K562 (cell line): ENCODE measurements around the gene NARF. TPM values are rescaled to one million over a fixed set of nuclear protein-coding genes. Genes with fewer than 3 reads are reported as not detected.

Experiments
- ATAC-seq: fragments of 200-7000 bp; cut with Tn5 transposase; 3 replicates; pipeline ENCODE4 v1.9.1; 2020; ENCODE audit warnings: moderate library complexity
- BruUV-seq: library from RNA; stranded (reverse); fragments of 400-500 nt; replicated peaks from 2 replicates; lab custom pipeline; 2021; lab: Mats Ljungman, UMichigan
- CTCF ChIA-PET: fragments of 300-600 bp; formaldehyde crosslinking; extraction: SDS; loops from one replicate; lab custom pipeline; 2021; ENCODE audit warnings: low intra/inter-chr PET ratio; lab: Yijun Ruan, JAX
- POLR2A ChIA-PET: fragments of 300-600, 350-650 bp; sonication (Branson Sonifier 250); formaldehyde crosslinking; extraction: SDS; loops from one replicate; lab custom pipeline; 2021; ENCODE audit warnings: antibody characterized with exemption, inconsistent platforms; lab: Yijun Ruan, JAX
- DNase-seq, 4 experiments: peaks; one replicate each; pipeline versions ENCODE4 v3.0.0 to v3.0.0-alpha.2; 2011 to 2018; ENCODE audit warnings: low spot score in 3 of 4, mixed read lengths in 3 of 4; ENCODE audit errors: extremely low read depth in 1 of 4
- FAIRE-seq: peaks from 2 replicates; lab custom pipeline; 2011; peaks lifted over from hg19 to GRCh38; lab: Jason Lieb, UNC
- H2AFZ ChIP-seq: 2 replicates; pipeline ENCODE4 v1.6.0; 2011; ENCODE audit warnings: low read depth, low read length, control low read depth, inconsistent platforms
- H3K27ac ChIP-seq: fragments of 200-600 bp; 3 replicates; pipeline ENCODE4 v1.8.0; 2011; ENCODE audit warnings: low read depth, mild to moderate bottlenecking, control low read depth, inconsistent platforms, low read length, moderate library complexity, mixed read lengths; ENCODE audit errors: extremely low read depth
- H3K27me3 ChIP-seq, 2 experiments: fragments of 300-600 bp in 1 of 2; 2 replicates in 1 of 2; 3 replicates in 1 of 2; pipeline versions ENCODE4 v1.6.0 to v1.8.0; 2011; ENCODE audit warnings: inconsistent platforms in 2 of 2, low read length in 2 of 2, mild to moderate bottlenecking in 1 of 2, mixed read lengths in 1 of 2, moderate library complexity in 1 of 2; ENCODE audit not compliant: control insufficient read depth in 2 of 2, insufficient read depth in 2 of 2
- H3K36me3 ChIP-seq: fragments of 300-600 bp; 3 replicates; pipeline ENCODE4 v1.8.0; 2011; ENCODE audit warnings: mild to moderate bottlenecking, low read length, inconsistent platforms; ENCODE audit not compliant: control insufficient read depth, insufficient read depth
- H3K4me1 ChIP-seq, 2 experiments: fragments of 200-600 bp in 1 of 2; replicated peaks in 1 of 2; 2 replicates in 1 of 2; 3 replicates in 1 of 2; pipeline versions ENCODE4 v1.5.1 to v1.8.0; 2011; ENCODE audit warnings: inconsistent platforms in 2 of 2, low read length in 2 of 2, mild to moderate bottlenecking in 1 of 2, mixed read lengths in 1 of 2, moderate library complexity in 1 of 2; ENCODE audit not compliant: control insufficient read depth in 2 of 2, insufficient read depth in 2 of 2
- H3K4me2 ChIP-seq: 2 replicates; pipeline ENCODE4 v1.6.1; 2011; ENCODE audit warnings: low read length, control low read depth, inconsistent platforms, mixed read lengths; ENCODE audit not compliant: insufficient read depth
- H3K4me3 ChIP-seq: fragments of 200-600 bp; sonication (generic), shearing (Covaris generic); 2 replicates; pipeline ENCODE4 v1.5.1; 2016; ENCODE audit warnings: control low read depth, inconsistent platforms
- H3K79me2 ChIP-seq: fragments of 200-600 bp; 3 replicates; pipeline ENCODE4 v1.8.0; 2011; ENCODE audit warnings: low read length, inconsistent platforms; ENCODE audit not compliant: control insufficient read depth, insufficient read depth
- H3K9ac ChIP-seq, 2 experiments: 2 replicates each; pipeline versions ENCODE4 v1.6.0 to v1.6.1; 2011; ENCODE audit warnings: low read depth in 2 of 2, low read length in 2 of 2, control low read depth in 1 of 2, inconsistent platforms in 1 of 2, mild to moderate bottlenecking in 1 of 2, mixed read lengths in 1 of 2; ENCODE audit not compliant: insufficient read depth in 1 of 2
- H3K9me1 ChIP-seq: one replicate; pipeline ENCODE4 v1.6.0; 2011; ENCODE audit warnings: inconsistent platforms, mild to moderate bottlenecking, low read length, moderate library complexity; ENCODE audit not compliant: control insufficient read depth, insufficient read depth
- H3K9me3 ChIP-seq: replicated peaks from 2 replicates; pipeline ENCODE4 v1.5.1; 2011; ENCODE audit warnings: low read depth, low read length, inconsistent platforms; ENCODE audit not compliant: control insufficient read depth, insufficient read depth
- H4K20me1 ChIP-seq: replicated peaks from 2 replicates; pipeline ENCODE4 v1.6.1; 2011; ENCODE audit warnings: low read length, inconsistent platforms, mixed read lengths; ENCODE audit not compliant: control insufficient read depth, insufficient read depth
- MAZ ChIP-seq, 2 experiments: fragments of 450-650 bp in 1 of 2; sonication (generic) in 1 of 2; formaldehyde crosslinking; IDR thresholded peaks in 1 of 2; conservative IDR thresholded peaks in 1 of 2; 2 replicates each; pipeline versions ENCODE4 v1.4.0 to v1.5.0; 2020; ENCODE audit warnings: mild to moderate bottlenecking in 1 of 2, missing genetic modification reagents in 1 of 2
- SIN3B ChIP-seq: fragments of 450-650 bp; IDR thresholded peaks from 2 replicates; pipeline ENCODE4 v1.6.1; 2017; ENCODE audit warnings: low read depth, mild to moderate bottlenecking, moderate library complexity
- ZNF431 ChIP-seq: sonication (generic); formaldehyde crosslinking; IDR thresholded peaks from 2 replicates; pipeline ENCODE4 v1.8.0; 2022; ENCODE audit warnings: mild to moderate bottlenecking, missing genetic modification reagents
- WGBS: fragments of 100-300 bp; shearing (Covaris generic); methylation state at CpG from one replicate; pipeline ENCODE4 v1.1.6; 2016; ENCODE audit warnings: low coverage, mixed read lengths; ENCODE audit not compliant: insufficient coverage; ENCODE audit errors: missing lambda C conversion rate; 5-methylcytosine and 5-hydroxymethylcytosine counted together
- in situ Hi-C: fragments of 300-500 bp; cut with MboI; formaldehyde crosslinking; loops from 4 replicates; pipeline ENCODE4 v1.15.0; 2018; ENCODE audit warnings: inconsistent platforms, mixed read lengths
- intact Hi-C: fragments of 100-400 bp; cut with micrococcal nuclease; formaldehyde crosslinking; loops from 2 replicates; pipeline ENCODE4 v1.14.2; 2022
- polyA plus RNA-seq, 8 experiments: library from polyadenylated mRNA; depleted of rRNA in 4 of 8; stranded (reverse) in 5 of 8; unstranded in 3 of 8; fragments of >200 nt; fragmentation: Nextera tagmentation in 2 of 8; fragmentation: Illumina TruSeq in 1 of 8; extraction: Ambion mirVana in 2 of 8; extraction: Trizol in 1 of 8; gene quantifications; 2 replicates each; pipeline versions ENCODE4 v1.2.1 to v1.2.3, GENCODE V29; 2011 to 2014; ENCODE audit warnings: inconsistent platforms in 1 of 8, missing spikeins in 1 of 8
- total RNA-seq, 7 experiments: library from RNA; depleted of rRNA in 6 of 7; stranded (reverse); fragments of >200 nt in 6 of 7; fragmentation: Illumina TruSeq in 2 of 7; extraction: Trizol in 2 of 7; gene quantifications; 2 replicates each; pipeline versions ENCODE4 v1.2.1 to v1.2.3, GENCODE V29; 2011 to 2021; ENCODE audit warnings: low replicate concordance in 1 of 7
- TF ChIP-seq, protein P1 (sequence below), 3 experiments: IDR thresholded peaks in 2 of 3; conservative IDR thresholded peaks in 1 of 3; 2 replicates each; pipeline ENCODE4 v1.5.1; 2011 to 2012; ENCODE audit warnings: low read length in 3 of 3, mild to moderate bottlenecking in 3 of 3, control low read depth in 2 of 3, improper control_type of control experiment in 1 of 3, inconsistent platforms in 1 of 3, low read depth in 1 of 3, mixed read lengths in 1 of 3, moderate library complexity in 1 of 3; ENCODE audit not compliant: insufficient read depth in 2 of 3

Gene NARF
- total and polyA plus RNA-seq, 9 of the 15 experiments (the other 6 are each of a cell fraction or from before 2014, with no cell fraction given): 60.4 to 423 (median 132) TPM

DNA sequence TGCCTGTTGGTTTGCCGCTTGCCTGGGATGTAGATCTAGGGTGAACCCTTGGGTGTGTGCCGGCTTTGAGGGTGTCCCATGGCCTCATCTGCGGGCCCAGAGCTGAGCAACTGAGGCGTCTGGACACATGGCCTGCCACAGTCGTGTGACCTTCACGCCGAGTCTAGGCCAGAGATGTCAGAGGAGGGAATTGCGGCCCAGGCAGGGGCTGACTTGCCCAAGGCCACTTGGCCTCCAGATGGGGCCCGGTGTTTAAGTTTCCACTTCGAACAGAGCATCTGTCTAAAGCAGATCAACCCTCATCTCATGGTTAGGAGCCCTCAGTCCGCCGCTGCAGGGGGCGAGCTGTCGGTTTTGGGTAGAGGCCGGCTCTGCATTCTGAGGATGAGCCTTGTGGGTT lies 33.0 kb downstream of the NARF start:
- no peaks in the 10 kb centered on the region for H3K27me3 ChIP-seq
- CTCF ChIA-PET: interaction anchor here (1.0 kb wide), 1 partner anchor 60 kb away, joined by 3 read pairs; no protein-coding TSS in a partner anchor
- no peak for TF ChIP-seq MAZ (CRISPR knock-in tag; conservative IDR thresholded peaks at IDR 0.05 in 1 of 2, IDR thresholded peaks at IDR 0.05 in 1 of 2)
- TF ChIP-seq ZNF431 (CRISPR knock-in tag): no peak
- TF ChIP-seq SIN3B: no peak
- TF ChIP-seq, protein P1, sequence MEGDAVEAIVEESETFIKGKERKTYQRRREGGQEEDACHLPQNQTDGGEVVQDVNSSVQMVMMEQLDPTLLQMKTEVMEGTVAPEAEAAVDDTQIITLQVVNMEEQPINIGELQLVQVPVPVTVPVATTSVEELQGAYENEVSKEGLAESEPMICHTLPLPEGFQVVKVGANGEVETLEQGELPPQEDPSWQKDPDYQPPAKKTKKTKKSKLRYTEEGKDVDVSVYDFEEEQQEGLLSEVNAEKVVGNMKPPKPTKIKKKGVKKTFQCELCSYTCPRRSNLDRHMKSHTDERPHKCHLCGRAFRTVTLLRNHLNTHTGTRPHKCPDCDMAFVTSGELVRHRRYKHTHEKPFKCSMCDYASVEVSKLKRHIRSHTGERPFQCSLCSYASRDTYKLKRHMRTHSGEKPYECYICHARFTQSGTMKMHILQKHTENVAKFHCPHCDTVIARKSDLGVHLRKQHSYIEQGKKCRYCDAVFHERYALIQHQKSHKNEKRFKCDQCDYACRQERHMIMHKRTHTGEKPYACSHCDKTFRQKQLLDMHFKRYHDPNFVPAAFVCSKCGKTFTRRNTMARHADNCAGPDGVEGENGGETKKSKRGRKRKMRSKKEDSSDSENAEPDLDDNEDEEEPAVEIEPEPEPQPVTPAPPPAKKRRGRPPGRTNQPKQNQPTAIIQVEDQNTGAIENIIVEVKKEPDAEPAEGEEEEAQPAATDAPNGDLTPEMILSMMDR (IDR thresholded peaks at IDR 0.05 in 2 of 3, conservative IDR thresholded peaks at IDR 0.05 in 1 of 3; ENCODE audit: insufficient read depth in 2 of 3, low read depth in 1 of 3, low read length in 3 of 3): 0 out of 6 replicates have a peak, but pooled peaks of 1 of the 3 experiments have one; percentile 3
- WGBS: 66% methylated on average over 11 of the region's 15 CpGs
- H3K36me3 ChIP-seq: peaks cover 25% of the 10 kb centered on the region
- H3K9me3 ChIP-seq: no peaks in the 10 kb centered on the region
- 0 out of 2 replicates have a peak, but pooled peaks cover 6% of the 10 kb centered on the region for H4K20me1 ChIP-seq
- ATAC-seq (no peak), FAIRE-seq (no peak), DNase-seq (no peak)
- H3K4me1 ChIP-seq: peaks cover 2 to 39% of the 10 kb centered on the region in 2 experiments; a peak in 4 of 5 replicates
- no TSS peak for BruUV-seq
- H3K9me1 ChIP-seq: peaks cover 3% of the 10 kb centered on the region
- intact Hi-C loops (loop anchor here (5.0 to 10.0 kb wide), 3 partner anchors 34 to 137 kb away; partner anchors contain the start of genes NARF and TEX19), in situ Hi-C loops (no loop called here)
- POLR2A ChIA-PET: interaction anchor here (0.7 to 1.4 kb wide), 3 partner anchors 10 to 21 kb away, joined by 4 to 7 read pairs (median 5); no protein-coding TSS in a partner anchor
- H3K4me2 ChIP-seq: no peak overlapping the region
- no peak overlapping the region for H2AFZ ChIP-seq
- peak overlapping the region in 1 of 2 experiments; percentile 67; a peak in 2 of 4 replicates for H3K9ac ChIP-seq
- H3K4me3 ChIP-seq: no peak overlapping the region
- no peaks in the 10 kb centered on the region for H3K79me2 ChIP-seq
- no peak overlapping the region for H3K27ac ChIP-seq
